ENCODE results near the gene TP63. TPM values are rescaled to one million over a fixed set of nuclear protein-coding genes. Genes with fewer than 3 reads are reported as not detected.

The TP63 gene
- total and polyA plus RNA-seq, 3 donors from 2014 or later, result 5.2 to 10.5 (median 6.0) TPM

DNA sequence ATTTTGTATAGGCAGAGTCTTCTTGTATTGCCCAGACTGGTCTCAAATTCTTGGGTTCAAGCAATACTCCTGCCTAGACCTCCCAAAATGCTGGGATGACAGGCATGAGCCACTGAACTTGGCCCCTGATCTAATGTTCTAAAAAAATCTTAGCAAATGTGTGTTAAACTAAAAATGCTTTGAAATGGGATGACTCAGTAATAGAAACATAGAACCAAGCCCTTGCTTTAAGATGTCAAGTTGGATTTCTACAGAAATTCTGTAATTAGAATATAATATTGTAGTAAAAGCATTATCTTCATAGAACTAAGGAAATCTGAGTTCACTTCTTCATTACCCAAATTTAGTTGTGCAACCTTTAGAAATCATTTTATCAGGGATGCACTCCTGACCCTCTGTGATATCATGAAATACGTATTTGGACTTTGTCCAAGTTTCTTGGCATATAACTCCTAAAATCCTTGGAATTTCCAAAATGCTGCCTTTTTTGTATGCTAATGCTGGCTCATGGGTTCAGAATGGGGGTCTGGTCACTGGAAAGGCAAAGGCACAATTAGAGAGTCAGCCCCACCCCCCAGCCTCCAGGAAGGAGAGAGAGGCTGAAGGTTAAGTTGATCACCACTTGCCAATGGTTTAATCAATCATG, 217.3 kb downstream of the TP63 start:
- no peak overlapping the region for H3K27ac ChIP-seq
- 61 to 65% methylated on average over 1 of the region's 1 CpG for WGBS, 2 donors
- TF ChIP-seq POLR2A (IDR thresholded peaks at IDR 0.05), result no peak
- TF ChIP-seq, protein P1, sequence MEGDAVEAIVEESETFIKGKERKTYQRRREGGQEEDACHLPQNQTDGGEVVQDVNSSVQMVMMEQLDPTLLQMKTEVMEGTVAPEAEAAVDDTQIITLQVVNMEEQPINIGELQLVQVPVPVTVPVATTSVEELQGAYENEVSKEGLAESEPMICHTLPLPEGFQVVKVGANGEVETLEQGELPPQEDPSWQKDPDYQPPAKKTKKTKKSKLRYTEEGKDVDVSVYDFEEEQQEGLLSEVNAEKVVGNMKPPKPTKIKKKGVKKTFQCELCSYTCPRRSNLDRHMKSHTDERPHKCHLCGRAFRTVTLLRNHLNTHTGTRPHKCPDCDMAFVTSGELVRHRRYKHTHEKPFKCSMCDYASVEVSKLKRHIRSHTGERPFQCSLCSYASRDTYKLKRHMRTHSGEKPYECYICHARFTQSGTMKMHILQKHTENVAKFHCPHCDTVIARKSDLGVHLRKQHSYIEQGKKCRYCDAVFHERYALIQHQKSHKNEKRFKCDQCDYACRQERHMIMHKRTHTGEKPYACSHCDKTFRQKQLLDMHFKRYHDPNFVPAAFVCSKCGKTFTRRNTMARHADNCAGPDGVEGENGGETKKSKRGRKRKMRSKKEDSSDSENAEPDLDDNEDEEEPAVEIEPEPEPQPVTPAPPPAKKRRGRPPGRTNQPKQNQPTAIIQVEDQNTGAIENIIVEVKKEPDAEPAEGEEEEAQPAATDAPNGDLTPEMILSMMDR (IDR thresholded peaks at IDR 0.05), result no peak
- DNase-seq, result no peak
- no peaks in the 10 kb centered on the region for H3K36me3 ChIP-seq (ENCODE audit: low read depth, missing control alignments)
- intact Hi-C loops (cut with DNase I; ENCODE audit: low total_unique reads), result no loop called here
- no peak overlapping the region for H3K4me3 ChIP-seq
- no peaks in the 10 kb centered on the region for H3K27me3 ChIP-seq
- no peaks in the 10 kb centered on the region for H3K4me1 ChIP-seq
- no peaks in the 10 kb centered on the region for H3K9me3 ChIP-seq

DNA sequence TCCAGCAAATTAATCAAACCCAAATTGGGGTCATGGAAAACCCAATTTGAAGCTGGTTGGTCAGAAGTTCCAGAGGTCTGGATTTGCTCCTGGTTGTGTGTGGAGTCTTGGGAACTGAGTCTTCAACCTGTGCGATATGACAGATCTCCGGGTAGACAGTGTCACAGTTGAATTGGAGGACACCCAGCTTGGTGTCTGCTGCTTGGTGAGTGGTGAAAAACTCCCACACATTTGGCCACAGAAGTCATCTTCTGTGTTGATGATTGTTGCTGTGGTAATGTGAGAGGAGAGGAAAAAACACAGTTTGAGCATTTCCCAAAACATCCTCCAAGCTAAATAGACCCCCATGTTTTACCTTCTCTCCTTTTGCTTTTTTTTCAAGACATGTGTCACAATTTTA, 218.1 kb downstream of the TP63 start:
- intact Hi-C loops (cut with DNase I; ENCODE audit: low total_unique reads), result no loop called here
- 73 to 92% methylated on average over 2 of the region's 2 CpGs for WGBS, 2 donors
- H3K4me3 ChIP-seq, result no peak overlapping the region
- H3K27ac ChIP-seq, result no peak overlapping the region
- H3K36me3 ChIP-seq (ENCODE audit: low read depth, missing control alignments), result no peaks in the 10 kb centered on the region
- no peak for TF ChIP-seq POLR2A (IDR thresholded peaks at IDR 0.05)
- TF ChIP-seq, protein P1 (IDR thresholded peaks at IDR 0.05), result no peak
- no peaks in the 10 kb centered on the region for H3K27me3 ChIP-seq
- no peaks in the 10 kb centered on the region for H3K9me3 ChIP-seq
- no peaks in the 10 kb centered on the region for H3K4me1 ChIP-seq
- no peak for DNase-seq

DNA sequence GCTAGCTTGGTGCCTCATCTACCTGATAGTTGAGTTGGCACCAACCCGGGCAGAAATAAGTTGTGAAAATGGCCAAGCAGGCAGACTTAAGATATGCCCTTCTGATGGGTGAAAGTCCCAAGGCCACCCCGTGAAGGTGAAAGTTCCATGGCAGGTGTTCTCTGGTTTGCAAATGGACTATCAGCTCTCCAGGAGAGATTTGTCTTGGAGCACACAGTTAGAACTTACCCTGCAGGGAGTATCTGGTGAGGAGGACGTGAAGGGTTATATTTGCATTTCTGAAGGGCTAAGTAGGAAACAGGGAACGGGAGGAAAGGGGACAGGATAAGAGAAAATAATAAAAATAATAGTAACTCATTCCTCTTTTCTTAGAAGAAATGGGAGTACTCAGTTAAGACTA, 220.5 kb downstream of the TP63 start:
- TF ChIP-seq, protein P1 (IDR thresholded peaks at IDR 0.05), result no peak
- TF ChIP-seq POLR2A (IDR thresholded peaks at IDR 0.05), result no peak
- Histone ChIP-seq H3K4me1 (no peaks in the 10 kb centered on the region), H3K9me3 (no peaks in the 10 kb centered on the region), H3K27ac (no peak overlapping the region), H3K36me3 (ENCODE audit: low read depth, missing control alignments) (no peaks in the 10 kb centered on the region), H3K27me3 (no peaks in the 10 kb centered on the region), H3K4me3 (no peak overlapping the region)
- WGBS, 2 donors, result 77 to 78% methylated on average over 4 of the region's 4 CpGs
- intact Hi-C loops (cut with DNase I; ENCODE audit: low total_unique reads), result no loop called here
- DNase-seq, result no peak

DNA sequence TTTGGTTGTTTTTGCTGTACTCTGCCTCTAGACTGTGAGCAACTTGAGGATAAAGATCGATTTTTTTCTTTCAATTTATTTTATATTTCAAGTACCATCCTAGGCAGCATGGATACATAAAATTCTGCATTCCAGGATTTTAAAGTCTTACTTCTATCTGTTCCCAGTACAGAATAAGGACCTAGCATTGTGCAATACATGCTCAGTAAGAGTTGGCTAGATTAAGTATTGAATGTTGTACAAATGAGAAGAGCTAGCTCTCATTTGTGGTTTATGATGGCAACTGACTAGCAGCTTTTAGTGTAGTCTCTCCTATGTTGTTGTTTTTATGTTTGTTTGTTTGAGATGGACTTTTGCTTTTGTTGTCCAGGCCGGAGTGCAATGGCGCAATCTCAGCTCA, 222.7 kb downstream of the TP63 start:
- TF ChIP-seq, protein P1 (IDR thresholded peaks at IDR 0.05), result no peak
- no peak for TF ChIP-seq POLR2A (IDR thresholded peaks at IDR 0.05)
- 92 to 100% methylated on average over 3 of the region's 3 CpGs for WGBS, 2 donors
- DNase-seq, result no peak

DNA sequence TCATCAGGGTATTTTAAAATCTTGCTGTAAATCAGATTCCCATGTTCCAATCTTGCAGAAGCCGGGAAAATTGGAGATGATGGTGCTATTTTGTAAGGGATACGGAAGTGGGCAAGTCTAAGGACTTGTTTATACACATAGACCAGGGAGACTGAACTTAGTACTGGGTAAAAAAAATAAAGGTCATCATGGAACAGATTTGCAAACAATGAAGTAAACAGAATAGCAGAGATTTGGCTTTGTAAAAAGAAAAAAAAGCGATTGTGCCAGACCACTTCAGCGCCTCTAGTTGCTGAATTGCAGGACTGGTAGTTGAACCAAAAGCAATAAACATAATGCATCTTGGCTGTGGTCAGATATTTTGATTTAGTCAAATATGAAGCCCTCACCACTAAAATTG, 229.1 kb downstream of the TP63 start:
- Histone ChIP-seq H3K4me3 (no peak overlapping the region), H3K36me3 (ENCODE audit: low read depth, missing control alignments) (no peaks in the 10 kb centered on the region), H3K9me3 (no peaks in the 10 kb centered on the region), H3K27ac (no peak overlapping the region), H3K27me3 (no peaks in the 10 kb centered on the region), H3K4me1 (no peaks in the 10 kb centered on the region)
- no peak for DNase-seq
- WGBS, 2 donors, result 88 to 96% methylated on average over 4 of the region's 4 CpGs
- intact Hi-C loops (cut with DNase I; ENCODE audit: low total_unique reads), result no loop called here
- no peak for TF ChIP-seq POLR2A (IDR thresholded peaks at IDR 0.05)
- TF ChIP-seq, protein P1 (IDR thresholded peaks at IDR 0.05), result no peak

More for the DNA sequence above, 222.7 kb downstream of the TP63 start:
- no peaks in the 10 kb centered on the region for H3K9me3 ChIP-seq
- no peaks in the 10 kb centered on the region for H3K36me3 ChIP-seq (ENCODE audit: low read depth, missing control alignments)
- no peaks in the 10 kb centered on the region for H3K27me3 ChIP-seq
- H3K27ac ChIP-seq, result no peak overlapping the region
- H3K4me1 ChIP-seq, result no peaks in the 10 kb centered on the region
- intact Hi-C loops (cut with DNase I; ENCODE audit: low total_unique reads), result no loop called here
- no peak overlapping the region for H3K4me3 ChIP-seq
